NCI-H748 treated with DMSO at 0.1 percent for 48 hours (cell line): ENCODE results near the gene PSMG1.
"Not testable (repeated sequence)": the region's sequence is repeated elsewhere in the genome, so short reads cannot be mapped to it uniquely, and the experiment has no call there.

ENCODE experiments used
- DNase-seq: peaks from one replicate; lab custom pipeline; 2025; lab: John Stamatoyannopoulos, UW

Gene PSMG1

DNA sequence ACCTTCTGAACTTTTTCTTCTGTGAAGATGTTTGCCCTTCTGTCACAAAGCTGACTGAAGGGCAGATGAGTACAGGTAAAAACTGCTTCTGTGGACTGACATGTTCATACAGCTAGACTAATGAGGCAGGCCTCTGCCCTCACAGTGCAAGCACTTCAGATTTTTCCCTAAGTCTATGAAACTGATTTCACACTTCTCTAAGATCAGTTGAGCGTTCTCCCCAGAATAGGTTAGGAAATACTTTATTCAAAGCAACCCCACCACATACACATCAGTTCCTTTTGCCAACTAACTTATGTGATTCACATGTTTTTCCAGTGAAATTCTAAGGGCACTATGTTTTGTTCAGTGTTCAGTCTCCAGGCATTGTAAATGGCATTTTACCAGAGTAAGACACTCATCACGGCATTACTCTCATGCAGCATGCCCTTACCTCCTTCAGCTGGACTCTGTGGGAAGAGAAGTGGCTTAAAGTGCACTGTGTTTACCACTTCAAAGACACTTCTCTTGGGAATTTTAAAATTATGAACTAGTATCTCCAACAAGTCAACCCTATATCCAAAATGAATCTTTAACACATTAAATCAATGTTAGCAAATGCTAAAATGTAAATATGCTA is 5.4 kb upstream of the PSMG1 start:
- no peak for DNase-seq

DNA sequence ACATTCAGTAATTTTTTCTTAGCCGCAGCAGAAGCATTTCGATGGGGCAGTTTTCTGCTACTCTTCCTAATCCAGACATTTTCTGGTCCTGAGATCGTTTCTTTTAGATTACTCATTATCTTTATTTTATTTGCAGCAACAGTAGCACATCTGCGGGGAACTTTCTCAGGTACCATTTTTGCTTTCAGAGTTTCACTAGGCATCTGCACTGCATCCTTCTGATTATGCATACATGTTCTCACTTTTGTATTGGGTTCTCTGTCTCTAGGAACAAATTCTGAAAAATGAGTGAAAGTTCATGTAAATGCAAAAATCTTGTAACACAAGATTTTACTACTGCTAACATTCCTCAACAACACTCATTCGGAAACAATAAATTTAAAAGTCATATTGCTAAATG is 3.9 kb upstream of the PSMG1 start:
- no peak for DNase-seq

DNA sequence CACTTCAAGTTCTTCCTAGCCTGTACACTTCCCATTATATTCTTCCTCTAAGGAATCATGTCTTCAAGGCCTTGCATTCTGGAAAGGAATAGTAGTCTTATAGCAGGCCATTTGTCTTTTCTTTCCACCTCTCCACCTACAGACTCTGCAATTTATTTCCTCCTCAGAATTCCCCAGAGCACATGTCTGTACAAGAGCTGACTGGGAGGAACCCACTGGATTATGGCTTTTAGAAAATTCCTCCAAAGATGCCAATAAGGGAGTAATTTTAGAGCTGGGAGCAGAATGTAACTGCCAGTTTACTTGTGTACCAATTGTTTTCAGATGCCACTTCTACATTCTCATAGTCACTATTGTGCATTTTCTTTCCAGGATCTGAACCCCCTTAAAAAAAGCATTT is 3.4 kb upstream of the PSMG1 start:
- DNase-seq: no peak

DNA sequence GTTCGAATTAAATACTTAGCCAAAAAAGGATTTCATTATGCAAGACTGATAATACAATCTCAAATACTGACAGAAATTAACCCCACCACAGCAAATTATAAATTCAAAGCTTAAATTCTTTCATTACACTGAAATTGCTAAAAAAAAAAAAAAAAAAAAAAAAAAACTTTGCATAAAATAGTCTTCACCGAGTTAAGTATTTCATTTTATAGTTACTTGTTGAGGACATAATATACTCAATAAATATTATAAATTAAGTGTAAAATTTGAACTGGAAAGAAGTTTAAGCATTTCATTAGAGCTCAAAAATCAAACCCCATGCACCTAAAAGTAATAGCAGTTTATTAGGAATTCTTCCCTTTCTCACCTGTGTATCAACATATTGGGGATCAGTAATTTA is 1.9 kb upstream of the PSMG1 start:
- DNase-seq: no peak

DNA sequence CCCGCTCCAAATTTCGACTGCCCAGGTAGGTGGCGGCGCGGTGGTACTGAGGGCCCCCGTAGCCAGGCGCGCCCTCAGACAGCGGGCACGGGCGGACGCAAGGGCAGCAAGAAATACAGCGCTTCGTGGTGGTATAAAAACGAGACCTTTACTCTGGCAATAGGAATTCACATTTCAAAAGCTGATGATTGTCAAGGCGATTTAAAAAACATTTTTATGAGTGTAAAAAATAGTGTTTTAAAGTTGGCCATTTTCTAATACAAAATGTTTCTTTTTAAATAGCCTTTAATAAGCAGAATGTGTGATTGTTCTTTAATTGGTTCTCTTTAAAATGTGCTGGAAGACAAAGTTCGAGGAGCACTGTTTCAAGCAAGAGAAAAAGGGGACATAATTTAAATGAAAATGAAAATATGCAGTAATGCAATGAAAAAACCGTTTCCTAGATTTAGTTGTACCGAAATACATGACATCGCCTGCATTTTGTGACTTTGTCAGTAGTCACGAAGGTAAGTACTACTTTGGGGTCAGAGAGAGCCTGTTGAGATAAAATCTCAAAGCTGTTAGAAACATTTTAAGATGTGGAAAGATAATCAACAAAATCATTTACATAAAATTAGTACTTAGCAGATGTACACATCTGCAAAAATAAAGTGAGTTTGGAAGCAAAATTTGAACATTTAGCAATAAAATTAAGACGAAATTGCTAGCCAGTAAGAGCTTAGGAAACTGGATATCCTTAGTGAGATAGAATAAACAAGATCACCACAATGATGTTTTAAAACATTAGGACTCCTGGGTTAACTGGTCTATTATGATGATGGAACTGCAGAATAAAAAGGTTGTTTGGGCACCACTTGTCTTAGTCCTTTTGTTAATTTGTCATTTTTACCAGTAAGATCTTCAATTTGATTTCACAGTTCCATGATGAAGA is 1.1 kb upstream of the PSMG1 start:
- DNase-seq: peak; percentile 16

DNA sequence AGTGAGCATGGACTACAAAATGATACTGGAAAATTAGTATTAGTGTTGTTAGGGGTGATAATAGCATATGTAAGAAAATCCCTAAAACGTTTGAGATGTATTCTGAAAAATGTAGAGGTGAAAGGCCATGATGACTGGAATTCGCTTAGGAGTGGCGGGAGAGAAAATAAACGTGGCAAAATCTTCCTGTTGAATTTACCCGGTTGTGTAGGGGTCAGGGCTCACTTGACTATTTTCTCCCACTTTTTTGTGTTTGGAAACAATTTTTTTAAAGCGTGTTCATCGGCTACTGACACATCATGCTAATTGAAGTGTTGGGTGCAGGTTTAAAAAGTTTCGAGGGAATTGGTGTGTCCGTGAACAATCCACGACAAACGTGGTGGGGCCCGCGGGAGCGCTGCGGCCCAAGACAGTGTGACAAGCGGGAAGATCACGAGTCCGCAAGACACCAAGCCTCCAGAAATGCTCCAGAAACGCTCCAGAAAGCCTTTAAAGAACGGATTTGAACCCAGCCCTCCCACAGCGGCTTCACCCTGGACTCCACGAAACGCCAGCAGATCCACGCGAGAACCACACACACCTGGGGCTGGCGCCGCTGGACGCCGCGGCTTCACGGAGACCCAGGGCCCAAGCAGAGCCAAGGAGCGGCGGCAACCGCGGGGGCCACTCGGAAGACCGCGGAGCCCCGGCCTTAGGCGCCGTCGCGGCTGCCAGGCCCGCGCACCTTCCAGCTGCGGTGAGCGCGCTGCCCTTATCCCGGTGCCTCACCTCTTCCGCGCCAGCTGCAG is 573 bp downstream of the PSMG1 start:
- DNase-seq: no peak

DNA sequence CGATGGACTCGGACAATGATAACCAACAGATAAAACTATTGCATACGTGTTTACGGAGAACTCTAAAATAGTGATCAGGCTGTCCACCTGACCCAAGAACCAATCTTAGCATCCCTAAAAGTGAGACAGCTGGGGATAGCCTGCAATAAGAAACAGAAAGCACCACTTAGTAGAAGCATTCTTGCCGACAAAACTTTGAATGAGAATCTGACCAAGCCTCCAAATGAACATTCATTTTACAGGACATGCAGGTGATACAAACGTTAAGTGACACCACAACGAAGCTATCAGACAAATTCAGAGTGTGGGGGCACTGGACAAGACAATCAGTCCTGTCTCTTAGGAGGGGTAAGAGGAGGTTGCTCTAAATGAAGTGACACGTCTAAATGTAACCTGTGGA is 1.2 kb downstream of the PSMG1 start:
- DNase-seq: no peak

DNA sequence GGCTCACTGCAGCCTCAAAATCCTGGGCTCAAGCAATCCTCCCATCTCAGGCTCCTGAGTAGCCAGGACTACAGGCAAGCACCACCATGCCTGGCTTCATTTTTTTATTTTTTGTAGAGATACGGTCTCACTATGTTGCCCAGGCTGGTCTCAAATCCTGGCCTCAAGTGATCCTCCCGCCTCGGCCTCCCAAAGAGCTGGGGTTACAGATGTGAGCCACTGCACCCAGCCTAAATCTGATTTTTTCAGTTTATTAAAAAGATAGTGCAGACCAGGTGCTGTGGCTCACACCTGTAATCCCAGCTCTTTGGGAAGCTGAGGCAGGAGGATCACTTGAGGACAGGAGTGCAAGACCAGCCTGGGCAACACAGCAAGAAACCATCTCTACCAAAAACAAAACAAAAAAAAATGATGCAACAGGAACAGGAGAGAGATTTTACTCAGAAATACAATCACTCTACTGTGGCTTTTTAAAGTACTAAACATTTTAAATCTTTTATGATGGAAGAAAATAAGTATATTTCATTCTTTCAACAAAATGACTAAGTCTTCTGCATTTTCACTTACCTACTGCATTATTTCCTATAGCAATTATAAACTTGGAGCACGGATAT is 1.9 kb downstream of the PSMG1 start:
- no peak for DNase-seq

DNA sequence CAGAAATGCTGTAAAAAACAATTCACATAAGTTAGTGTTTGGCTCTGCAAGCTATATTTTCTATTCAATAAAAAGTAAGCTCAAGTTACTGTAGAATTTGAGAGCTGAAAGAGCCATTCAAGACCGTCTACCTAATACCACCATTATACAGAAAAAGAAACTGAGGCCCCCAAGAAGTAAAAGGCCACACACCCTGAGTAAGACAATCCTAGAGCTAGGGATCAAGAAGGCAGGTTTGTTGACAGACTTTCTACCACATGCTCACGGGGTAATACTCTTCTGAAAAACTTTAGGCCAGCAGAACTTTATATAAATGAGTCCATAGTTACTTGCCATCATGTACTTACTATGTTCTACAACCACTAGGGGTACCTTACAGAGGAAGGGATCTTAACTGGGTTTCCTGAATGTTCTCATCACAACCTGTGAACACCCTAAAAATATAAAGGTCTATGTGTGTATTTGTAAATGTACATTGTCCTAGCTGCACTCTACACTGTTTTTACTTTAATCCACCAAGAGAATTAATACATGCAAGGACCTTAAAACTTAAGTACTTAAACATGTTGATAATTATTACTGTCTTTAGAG is 2.7 kb downstream of the PSMG1 start:
- no peak for DNase-seq

DNA sequence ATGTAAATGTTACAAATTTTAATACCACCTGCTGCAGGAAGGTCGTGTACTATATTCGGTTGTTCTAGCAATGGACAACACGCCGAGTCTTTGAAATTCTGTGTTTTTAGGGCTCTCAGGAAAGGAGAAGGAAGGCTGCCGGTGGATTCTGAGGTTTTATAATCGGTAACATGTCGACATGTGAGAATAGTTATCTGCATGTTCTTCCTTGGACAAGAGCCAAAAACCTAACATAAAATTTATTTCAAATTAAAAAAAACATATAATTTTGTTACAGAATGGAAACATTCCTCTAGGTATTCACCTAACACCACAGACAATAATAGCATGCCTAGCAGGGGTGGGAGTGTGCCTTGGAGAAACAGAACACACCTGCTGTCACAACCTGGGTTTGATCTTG is 4.8 kb downstream of the PSMG1 start:
- no peak for DNase-seq

DNA sequence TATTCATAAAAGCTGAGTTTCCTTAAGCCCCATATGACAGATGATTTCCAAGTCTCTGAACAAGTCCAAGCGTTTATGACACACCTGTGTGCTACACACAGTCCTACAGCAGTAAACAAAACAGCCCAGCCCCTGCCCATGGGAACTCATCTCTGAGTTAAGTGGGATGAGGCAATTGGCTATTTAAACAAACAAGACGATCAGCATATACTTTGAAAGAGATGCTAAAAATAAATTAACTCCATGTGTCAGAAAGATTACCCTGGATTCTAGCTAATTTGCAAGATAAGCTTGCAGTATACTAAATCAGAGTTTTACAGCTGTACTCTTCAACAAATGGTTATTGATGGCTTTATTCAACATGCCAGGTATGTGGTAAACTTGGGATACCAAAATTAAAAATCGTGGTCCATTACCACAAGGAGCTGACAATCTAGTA is 7.0 kb downstream of the PSMG1 start:
- no peak for DNase-seq

DNA sequence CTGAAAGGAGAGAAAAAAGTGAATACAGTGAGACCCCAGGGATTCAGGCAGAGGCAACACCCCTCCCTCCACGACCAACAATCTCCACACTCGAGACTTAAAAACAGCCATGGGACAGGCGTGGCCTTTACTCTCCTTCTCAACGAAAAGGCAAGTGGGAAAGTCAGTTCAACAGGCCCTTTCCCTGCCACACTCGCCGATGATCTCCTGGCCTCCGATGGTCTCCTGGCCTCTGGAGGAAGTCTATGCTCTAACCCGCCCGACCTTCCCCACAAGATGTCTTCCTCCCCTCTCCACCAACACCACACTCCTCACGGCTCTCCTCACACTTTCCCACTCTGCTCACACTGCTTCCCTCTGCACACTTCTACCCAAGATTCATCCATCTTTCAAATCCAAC is 7.6 kb downstream of the PSMG1 start:
- no peak for DNase-seq

DNA sequence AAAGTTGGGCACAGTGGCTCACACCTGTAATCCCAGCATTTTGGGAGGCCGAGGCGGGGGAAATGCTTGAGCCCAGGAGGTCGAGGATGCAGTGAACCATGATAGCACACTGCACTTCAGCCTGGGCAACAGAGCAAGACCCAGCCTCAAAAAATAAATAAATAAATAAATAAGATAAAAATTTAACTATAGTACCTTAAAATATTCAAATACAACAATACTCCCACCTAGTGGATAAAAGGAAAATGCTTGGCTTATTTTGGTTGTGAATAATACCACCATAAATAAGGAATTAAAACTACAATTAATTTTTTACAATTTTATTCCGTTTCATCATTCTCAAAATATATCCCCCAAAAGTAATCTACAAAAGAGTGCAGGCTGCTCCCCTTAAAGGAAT is 8.1 kb downstream of the PSMG1 start:
- no peak for DNase-seq

DNA sequence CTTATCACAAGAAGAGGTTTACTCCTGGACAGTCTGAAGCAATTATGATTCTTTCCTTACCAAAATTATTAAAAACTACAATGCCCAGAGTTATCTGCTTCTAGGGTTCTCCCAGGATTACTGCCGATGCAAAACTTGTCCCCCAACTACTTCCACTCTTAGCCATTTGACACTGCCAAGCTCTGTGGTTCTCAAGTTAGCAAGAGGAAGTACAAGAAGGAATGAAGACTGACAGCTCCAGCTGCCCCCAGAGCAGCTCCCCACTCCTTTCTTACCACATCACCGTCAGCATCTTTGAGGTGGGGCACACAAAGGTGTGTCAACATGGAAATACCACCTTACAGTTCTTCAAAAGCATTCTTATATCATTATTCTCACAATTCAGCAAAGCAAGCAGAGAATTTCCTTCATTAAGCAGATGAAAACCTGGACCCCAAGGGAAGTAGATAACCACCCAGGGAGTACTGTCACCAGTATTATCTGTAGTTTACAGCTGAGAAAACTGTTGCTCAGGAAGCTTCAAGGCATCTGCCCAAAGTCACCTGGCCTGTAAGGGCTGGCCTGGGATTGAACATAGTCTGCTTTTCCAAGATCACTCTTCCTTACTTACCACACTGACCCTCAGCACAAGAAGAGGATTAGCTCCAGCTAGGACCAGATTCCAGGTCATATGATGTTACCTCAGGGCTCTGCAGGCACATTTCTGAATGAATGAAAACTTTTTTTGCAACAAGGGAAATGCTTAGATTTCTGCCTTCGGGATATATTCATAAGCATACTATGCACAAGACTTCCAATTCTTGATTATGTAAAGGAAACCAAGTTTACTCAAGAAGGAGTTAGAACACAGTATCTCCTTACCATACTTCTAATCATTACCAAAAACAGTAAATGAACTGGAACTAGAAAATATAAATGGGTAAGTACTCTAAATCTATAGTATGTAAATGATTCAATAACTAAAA is 9.3 kb downstream of the PSMG1 start:
- DNase-seq: no peak

DNA sequence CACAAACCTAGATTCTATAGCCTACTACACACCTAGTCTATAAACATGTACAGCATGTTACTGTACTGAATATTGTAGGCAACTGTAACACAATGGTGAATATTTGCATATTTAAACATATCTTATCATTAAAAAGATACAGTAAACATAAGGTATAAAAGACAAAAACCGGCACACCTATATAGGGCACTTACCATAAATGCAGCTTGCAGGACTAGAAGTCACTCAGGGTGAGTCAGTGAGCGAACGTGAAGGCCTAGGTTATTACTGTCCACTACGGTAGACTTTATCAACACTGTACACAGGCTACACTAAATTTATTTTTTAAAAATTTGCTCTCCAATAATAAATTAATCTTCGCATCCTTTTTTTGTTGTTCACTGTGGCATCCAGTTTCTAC is 13.3 kb downstream of the PSMG1 start:
- no peak for DNase-seq

DNA sequence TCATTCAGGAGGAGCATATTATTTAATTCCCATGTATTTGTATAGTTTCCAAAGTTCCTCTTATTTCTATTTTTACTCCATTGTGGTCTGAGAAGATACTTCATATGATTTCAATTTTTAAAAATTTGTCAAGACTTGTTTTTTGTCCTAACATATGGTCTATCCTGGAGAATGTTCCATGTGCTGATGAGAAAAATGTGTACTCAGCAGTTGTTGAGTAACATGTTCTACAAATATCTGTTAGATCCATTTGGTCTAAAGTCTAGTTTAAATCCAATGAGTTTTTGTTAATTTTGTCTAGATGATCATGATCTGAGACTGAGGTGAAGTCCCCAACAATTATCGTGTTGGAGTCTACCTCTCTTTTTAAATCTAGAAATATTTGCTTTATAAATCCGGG is 14.5 kb downstream of the PSMG1 start:
- DNase-seq: no peak

DNA sequence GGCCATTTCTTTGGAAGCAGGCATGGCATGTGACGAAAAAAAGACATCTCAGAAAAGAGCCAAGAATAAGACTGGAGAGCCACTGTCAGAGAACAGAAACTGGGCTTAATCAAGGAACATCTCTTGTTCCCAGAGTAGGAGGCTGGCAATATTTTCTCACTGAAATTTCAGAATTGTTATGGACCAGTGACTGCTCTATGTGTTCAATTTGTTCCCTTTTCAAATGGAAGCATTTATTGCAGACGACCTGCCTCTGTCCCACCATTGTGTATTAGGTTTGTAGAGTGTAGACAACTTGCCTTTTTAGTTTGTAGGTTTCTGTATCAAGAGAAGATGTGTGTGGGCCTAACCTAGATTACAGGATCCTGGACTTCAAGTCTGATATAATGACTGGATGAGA is 18.7 kb downstream of the PSMG1 start:
- DNase-seq: no peak

DNA sequence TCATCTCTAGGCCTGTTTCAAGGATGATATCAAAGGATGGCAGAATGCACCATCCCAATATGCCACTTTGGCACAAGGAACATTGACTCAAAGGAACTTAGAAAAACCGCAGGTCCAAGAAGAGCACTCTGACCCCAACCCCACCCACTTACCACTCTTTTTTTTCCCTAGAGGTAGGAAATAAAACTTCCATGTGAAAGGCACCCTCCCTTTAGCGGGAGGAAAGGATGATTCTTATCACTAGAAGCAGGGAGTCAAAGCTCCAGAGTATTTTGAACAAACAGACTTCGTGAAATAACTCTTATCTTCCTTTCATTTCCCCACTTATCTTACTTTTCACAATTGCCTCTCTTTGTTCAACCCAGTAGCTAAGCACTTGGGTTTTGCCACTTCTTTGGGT is 22.2 kb downstream of the PSMG1 start:
- no peak for DNase-seq

DNA sequence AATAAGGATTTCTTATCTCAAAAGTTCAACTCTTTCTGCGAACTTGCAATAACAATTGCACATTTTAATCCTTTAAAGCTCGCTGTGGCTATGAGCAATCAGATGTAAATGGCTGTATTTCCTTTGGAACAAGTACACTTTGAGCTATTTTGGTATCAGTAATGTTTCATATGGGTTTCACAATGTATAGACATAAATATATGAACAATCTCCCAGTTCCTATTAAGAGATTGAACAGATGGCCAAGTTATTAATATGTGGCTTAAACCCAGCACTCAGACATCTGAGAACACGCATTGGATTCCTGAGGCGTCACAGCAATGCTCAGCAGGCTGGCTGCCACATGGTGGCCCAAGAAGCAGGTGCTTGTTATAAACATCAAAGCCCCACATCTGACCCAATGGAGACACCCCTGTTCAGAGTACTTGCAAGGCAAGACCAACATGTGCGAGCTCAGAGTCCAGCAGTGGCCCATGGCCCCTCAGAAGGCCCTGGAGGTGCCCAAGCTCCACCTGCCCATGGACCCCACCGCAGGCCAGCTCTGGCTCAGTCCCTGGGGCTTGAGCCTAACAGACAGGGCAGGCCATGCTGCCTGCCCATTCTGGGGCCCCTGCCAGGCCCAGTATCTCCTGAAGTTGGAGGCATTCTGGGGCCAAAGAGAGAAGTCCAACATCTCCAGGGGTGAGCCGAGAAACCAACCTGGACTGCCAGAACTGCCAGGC is 23.7 kb downstream of the PSMG1 start:
- DNase-seq: no peak

DNA sequence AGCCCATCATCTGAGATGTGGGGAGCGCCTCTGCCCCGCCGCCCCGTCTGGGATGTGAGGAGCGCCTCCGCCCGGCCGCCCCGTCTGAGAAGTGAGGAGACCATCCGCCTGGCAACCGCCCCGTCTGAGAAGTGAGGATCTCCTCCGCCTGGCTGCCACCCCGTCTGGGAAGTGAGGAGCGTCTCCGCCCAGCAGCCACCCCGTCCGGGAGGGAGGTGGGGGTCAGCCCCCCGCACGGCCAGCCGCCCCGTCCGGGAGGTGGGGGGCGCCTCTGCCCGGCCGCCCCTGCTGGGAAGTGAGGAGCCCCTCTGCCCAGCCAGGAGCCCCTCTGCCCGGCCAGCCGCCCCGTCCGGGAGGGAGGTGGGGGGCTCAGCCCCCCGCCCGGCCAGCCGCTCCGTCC is 26.0 kb downstream of the PSMG1 start:
- DNase-seq: not testable (repeated sequence)
